AG08395 (cell line): ENCODE measurements around the gene BNIP3.
"Not testable (repeated sequence)": the region's sequence is repeated elsewhere in the genome, so short reads cannot be mapped to it uniquely, and the experiment has no call there.

ENCODE experiments used
- DNase-seq: peaks from one replicate; pipeline ENCODE4 v3.0.0; 2012; ENCODE audit warnings: mixed read lengths, low spot score

The BNIP3 gene

GRCh38 chr10:132001238-132001972 lies 19.7 kb upstream of the BNIP3 start:
- DNase-seq: no peak

- DNase-seq: no peak
These were observed 17.3 kb upstream of the BNIP3 start for GRCh38 chr10:131998845-131999681.

- DNase-seq: no peak
These were observed 16.5 kb upstream of the BNIP3 start for GRCh38 chr10:131998050-131998844.

GRCh38 chr10:131997366-131998049 lies 15.8 kb upstream of the BNIP3 start:
- DNase-seq: peak; percentile 66

- DNase-seq: no peak
These were observed 15.0 kb upstream of the BNIP3 start for GRCh38 chr10:131996466-131997365.

GRCh38 chr10:131994435-131994834 lies 12.7 kb upstream of the BNIP3 start:
- DNase-seq: no peak

- DNase-seq: no peak
These were observed 11.6 kb upstream of the BNIP3 start for GRCh38 chr10:131993275-131993674.

GRCh38 chr10:131991726-131992125 lies 10.0 kb upstream of the BNIP3 start:
- DNase-seq: no peak

- DNase-seq: not testable (repeated sequence)
These were observed 6.1 kb upstream of the BNIP3 start for GRCh38 chr10:131987786-131988185.

GRCh38 chr10:131987301-131987700 lies 5.6 kb upstream of the BNIP3 start:
- DNase-seq: not testable (repeated sequence)

- DNase-seq: not testable (repeated sequence)
These were observed 5.1 kb upstream of the BNIP3 start for GRCh38 chr10:131986851-131987250.

GRCh38 chr10:131983780-131984179 lies 2.1 kb upstream of the BNIP3 start:
- peak; percentile 83 for DNase-seq

GRCh38 chr10:131982796-131983195 lies 1.1 kb upstream of the BNIP3 start:
- no peak for DNase-seq

- no peak for DNase-seq
These were observed 548 bp upstream of the BNIP3 start for GRCh38 chr10:131982185-131982756.

- no peak for DNase-seq
These were observed 828 bp downstream of the BNIP3 start for GRCh38 chr10:131980761-131981428.

- DNase-seq: no peak
These were observed 1.4 kb downstream of the BNIP3 start for GRCh38 chr10:131980321-131980720.

- DNase-seq: peak; percentile 33
These were observed 1.9 kb downstream of the BNIP3 start for GRCh38 chr10:131979821-131980270.

- DNase-seq: no peak
These were observed 2.4 kb downstream of the BNIP3 start for GRCh38 chr10:131979336-131979735.

- no peak for DNase-seq
These were observed 2.9 kb downstream of the BNIP3 start for GRCh38 chr10:131978851-131979250.

- no peak for DNase-seq
These were observed 3.4 kb downstream of the BNIP3 start for GRCh38 chr10:131978366-131978765.
